ENCODE results near the gene GYS2. TPM values are rescaled to one million over a fixed set of nuclear protein-coding genes. Genes with fewer than 3 reads are reported as not detected.
"Not testable (repeated sequence)": the region's sequence is repeated elsewhere in the genome, so short reads cannot be mapped to it uniquely, and the experiment has no call there.

The GYS2 gene
- total RNA-seq, 1 donor from 2014 or later: 0.08 TPM

- Mint-ChIP-seq H3K4me3 (ENCODE audit: unreplicated experiment) (no peak overlapping the region), H3K36me3 (ENCODE audit: low read depth, unreplicated experiment) (peaks cover 30% of the 10 kb centered on the region), H3K27me3 (ENCODE audit: unreplicated experiment) (peaks cover 1% of the 10 kb centered on the region), H3K4me1 (ENCODE audit: unreplicated experiment) (peaks cover 25% of the 10 kb centered on the region), H3K9me3 (ENCODE audit: unreplicated experiment) (no peaks in the 10 kb centered on the region), H3K27ac (ENCODE audit: unreplicated experiment) (no peak overlapping the region)
- no peak for DNase-seq (ENCODE audit: low spot score)
- no peak for TF ChIP-seq CTCF (IDR thresholded peaks at IDR 0.05; ENCODE audit: unreplicated experiment)
Measured at GRCh38 chr12:21647179-21647578, 42.5 kb upstream of the GYS2 start.

- H3K27ac Mint-ChIP-seq (ENCODE audit: unreplicated experiment): peak overlapping the region; percentile 50
- not testable (repeated sequence) for H3K4me3 Mint-ChIP-seq (ENCODE audit: unreplicated experiment); H3K9me3 Mint-ChIP-seq (ENCODE audit: unreplicated experiment); H3K27me3 Mint-ChIP-seq (ENCODE audit: unreplicated experiment); DNase-seq (ENCODE audit: low spot score)
- H3K36me3 Mint-ChIP-seq (ENCODE audit: low read depth, unreplicated experiment): peaks cover 31% of the 10 kb centered on the region
- H3K4me1 Mint-ChIP-seq (ENCODE audit: unreplicated experiment): peaks cover 15% of the 10 kb centered on the region
Measured at GRCh38 chr12:21645041-21645500, 40.4 kb upstream of the GYS2 start.

- Mint-ChIP-seq H3K36me3 (ENCODE audit: low read depth, unreplicated experiment) (peaks cover 31% of the 10 kb centered on the region), H3K4me3 (ENCODE audit: unreplicated experiment) (no peak overlapping the region), H3K9me3 (ENCODE audit: unreplicated experiment) (no peaks in the 10 kb centered on the region), H3K4me1 (ENCODE audit: unreplicated experiment) (peaks cover 15% of the 10 kb centered on the region), H3K27me3 (ENCODE audit: unreplicated experiment) (peaks cover 1% of the 10 kb centered on the region), H3K27ac (ENCODE audit: unreplicated experiment) (no peak overlapping the region)
- DNase-seq (ENCODE audit: low spot score): no peak
- TF ChIP-seq CTCF (IDR thresholded peaks at IDR 0.05; ENCODE audit: unreplicated experiment): no peak
Measured at GRCh38 chr12:21644516-21644915, 39.9 kb upstream of the GYS2 start.

GRCh38 chr12:21643758-21644157 lies 39.1 kb upstream of the GYS2 start:
- H3K27ac Mint-ChIP-seq (ENCODE audit: unreplicated experiment): peak overlapping the region; percentile 8
- H3K4me1 Mint-ChIP-seq (ENCODE audit: unreplicated experiment): peaks cover 11% of the 10 kb centered on the region
- DNase-seq (ENCODE audit: low spot score): no peak
- peaks cover 1% of the 10 kb centered on the region for H3K27me3 Mint-ChIP-seq (ENCODE audit: unreplicated experiment)
- H3K9me3 Mint-ChIP-seq (ENCODE audit: unreplicated experiment): no peaks in the 10 kb centered on the region
- no peak for TF ChIP-seq CTCF (IDR thresholded peaks at IDR 0.05; ENCODE audit: unreplicated experiment)
- peaks cover 31% of the 10 kb centered on the region for H3K36me3 Mint-ChIP-seq (ENCODE audit: low read depth, unreplicated experiment)
- H3K4me3 Mint-ChIP-seq (ENCODE audit: unreplicated experiment): no peak overlapping the region

GRCh38 chr12:21642707-21643389 lies 38.2 kb upstream of the GYS2 start:
- no peak for DNase-seq (ENCODE audit: low spot score)
- Mint-ChIP-seq H3K36me3 (ENCODE audit: low read depth, unreplicated experiment) (peaks cover 32% of the 10 kb centered on the region), H3K4me3 (ENCODE audit: unreplicated experiment) (no peak overlapping the region), H3K27ac (ENCODE audit: unreplicated experiment) (no peak overlapping the region), H3K27me3 (ENCODE audit: unreplicated experiment) (peaks cover 1% of the 10 kb centered on the region), H3K9me3 (ENCODE audit: unreplicated experiment) (no peaks in the 10 kb centered on the region), H3K4me1 (ENCODE audit: unreplicated experiment) (peaks cover 11% of the 10 kb centered on the region)
- TF ChIP-seq CTCF (IDR thresholded peaks at IDR 0.05; ENCODE audit: unreplicated experiment): no peak
